K562 (cell line): ENCODE results near the gene LAMA5. TPM values are rescaled to one million over a fixed set of nuclear protein-coding genes. Genes with fewer than 3 reads are reported as not detected.

Source experiments
- ATAC-seq: fragments of 200-7000 bp; cut with Tn5 transposase; 3 replicates; pipeline ENCODE4 v1.9.1; 2020; ENCODE audit warnings: moderate library complexity
- BruUV-seq: library from RNA; stranded (reverse); fragments of 400-500 nt; replicated peaks from 2 replicates; lab custom pipeline; 2021; lab: Mats Ljungman, UMichigan
- CTCF ChIA-PET: fragments of 300-600 bp; formaldehyde crosslinking; extraction: SDS; loops from one replicate; lab custom pipeline; 2021; ENCODE audit warnings: low intra/inter-chr PET ratio; lab: Yijun Ruan, JAX
- POLR2A ChIA-PET: fragments of 300-600, 350-650 bp; sonication (Branson Sonifier 250); formaldehyde crosslinking; extraction: SDS; loops from one replicate; lab custom pipeline; 2021; ENCODE audit warnings: antibody characterized with exemption, inconsistent platforms; lab: Yijun Ruan, JAX
- DNase-seq, 4 experiments: peaks; one replicate each; pipeline versions ENCODE4 v3.0.0 to v3.0.0-alpha.2; 2011 to 2018; ENCODE audit warnings: low spot score in 3 of 4, mixed read lengths in 3 of 4; ENCODE audit errors: extremely low read depth in 1 of 4
- FAIRE-seq: peaks from 2 replicates; lab custom pipeline; 2011; peaks lifted over from hg19 to GRCh38; lab: Jason Lieb, UNC
- H2AFZ ChIP-seq: 2 replicates; pipeline ENCODE4 v1.6.0; 2011; ENCODE audit warnings: low read depth, low read length, control low read depth, inconsistent platforms
- H3K27ac ChIP-seq: fragments of 200-600 bp; 3 replicates; pipeline ENCODE4 v1.8.0; 2011; ENCODE audit warnings: low read depth, mild to moderate bottlenecking, control low read depth, inconsistent platforms, low read length, moderate library complexity, mixed read lengths; ENCODE audit errors: extremely low read depth
- H3K27me3 ChIP-seq, 2 experiments: fragments of 300-600 bp in 1 of 2; 2 replicates in 1 of 2; 3 replicates in 1 of 2; pipeline versions ENCODE4 v1.6.0 to v1.8.0; 2011; ENCODE audit warnings: inconsistent platforms in 2 of 2, low read length in 2 of 2, mild to moderate bottlenecking in 1 of 2, mixed read lengths in 1 of 2, moderate library complexity in 1 of 2; ENCODE audit not compliant: control insufficient read depth in 2 of 2, insufficient read depth in 2 of 2
- H3K36me3 ChIP-seq: fragments of 300-600 bp; 3 replicates; pipeline ENCODE4 v1.8.0; 2011; ENCODE audit warnings: mild to moderate bottlenecking, low read length, inconsistent platforms; ENCODE audit not compliant: control insufficient read depth, insufficient read depth
- H3K4me1 ChIP-seq, 2 experiments: fragments of 200-600 bp in 1 of 2; replicated peaks in 1 of 2; 2 replicates in 1 of 2; 3 replicates in 1 of 2; pipeline versions ENCODE4 v1.5.1 to v1.8.0; 2011; ENCODE audit warnings: inconsistent platforms in 2 of 2, low read length in 2 of 2, mild to moderate bottlenecking in 1 of 2, mixed read lengths in 1 of 2, moderate library complexity in 1 of 2; ENCODE audit not compliant: control insufficient read depth in 2 of 2, insufficient read depth in 2 of 2
- H3K4me2 ChIP-seq: 2 replicates; pipeline ENCODE4 v1.6.1; 2011; ENCODE audit warnings: low read length, control low read depth, inconsistent platforms, mixed read lengths; ENCODE audit not compliant: insufficient read depth
- H3K4me3 ChIP-seq: fragments of 200-600 bp; sonication (generic), shearing (Covaris generic); 2 replicates; pipeline ENCODE4 v1.5.1; 2016; ENCODE audit warnings: control low read depth, inconsistent platforms
- H3K79me2 ChIP-seq: fragments of 200-600 bp; 3 replicates; pipeline ENCODE4 v1.8.0; 2011; ENCODE audit warnings: low read length, inconsistent platforms; ENCODE audit not compliant: control insufficient read depth, insufficient read depth
- H3K9ac ChIP-seq, 2 experiments: 2 replicates each; pipeline versions ENCODE4 v1.6.0 to v1.6.1; 2011; ENCODE audit warnings: low read depth in 2 of 2, low read length in 2 of 2, control low read depth in 1 of 2, inconsistent platforms in 1 of 2, mild to moderate bottlenecking in 1 of 2, mixed read lengths in 1 of 2; ENCODE audit not compliant: insufficient read depth in 1 of 2
- H3K9me1 ChIP-seq: one replicate; pipeline ENCODE4 v1.6.0; 2011; ENCODE audit warnings: inconsistent platforms, mild to moderate bottlenecking, low read length, moderate library complexity; ENCODE audit not compliant: control insufficient read depth, insufficient read depth
- H3K9me3 ChIP-seq: replicated peaks from 2 replicates; pipeline ENCODE4 v1.5.1; 2011; ENCODE audit warnings: low read depth, low read length, inconsistent platforms; ENCODE audit not compliant: control insufficient read depth, insufficient read depth
- H4K20me1 ChIP-seq: replicated peaks from 2 replicates; pipeline ENCODE4 v1.6.1; 2011; ENCODE audit warnings: low read length, inconsistent platforms, mixed read lengths; ENCODE audit not compliant: control insufficient read depth, insufficient read depth
- LEF1 ChIP-seq: fragments of 450-650 bp; IDR thresholded peaks from 2 replicates; pipeline ENCODE4 v1.6.1; 2016; ENCODE audit warnings: mild to moderate bottlenecking
- SIN3A ChIP-seq, 2 experiments: fragments of 150-350 bp in 1 of 2; IDR thresholded peaks; 2 replicates each; pipeline ENCODE4 v1.6.1; 2011 to 2016; ENCODE audit warnings: borderline replicate concordance in 2 of 2, low read depth in 2 of 2, low read length in 2 of 2, mild to moderate bottlenecking in 2 of 2, moderate library complexity in 2 of 2; ENCODE audit not compliant: control insufficient read depth in 1 of 2
- ZNF644 ChIP-seq: fragments of 200-800 bp; sonication (Bioruptor generic); IDR thresholded peaks from 2 replicates; pipeline ENCODE4 v1.6.1; 2016; ENCODE audit warnings: low read depth, missing genetic modification characterization, missing compliant biosample characterization
- WGBS: fragments of 100-300 bp; shearing (Covaris generic); methylation state at CpG from one replicate; pipeline ENCODE4 v1.1.6; 2016; ENCODE audit warnings: low coverage, mixed read lengths; ENCODE audit not compliant: insufficient coverage; ENCODE audit errors: missing lambda C conversion rate; 5-methylcytosine and 5-hydroxymethylcytosine counted together
- in situ Hi-C: fragments of 300-500 bp; cut with MboI; formaldehyde crosslinking; loops from 4 replicates; pipeline ENCODE4 v1.15.0; 2018; ENCODE audit warnings: inconsistent platforms, mixed read lengths
- intact Hi-C: fragments of 100-400 bp; cut with micrococcal nuclease; formaldehyde crosslinking; loops from 2 replicates; pipeline ENCODE4 v1.14.2; 2022
- polyA plus RNA-seq, 8 experiments: library from polyadenylated mRNA; depleted of rRNA in 4 of 8; stranded (reverse) in 5 of 8; unstranded in 3 of 8; fragments of >200 nt; fragmentation: Nextera tagmentation in 2 of 8; fragmentation: Illumina TruSeq in 1 of 8; extraction: Ambion mirVana in 2 of 8; extraction: Trizol in 1 of 8; gene quantifications; 2 replicates each; pipeline versions ENCODE4 v1.2.1 to v1.2.3, GENCODE V29; 2011 to 2014; ENCODE audit warnings: inconsistent platforms in 1 of 8, missing spikeins in 1 of 8
- total RNA-seq, 7 experiments: library from RNA; depleted of rRNA in 6 of 7; stranded (reverse); fragments of >200 nt in 6 of 7; fragmentation: Illumina TruSeq in 2 of 7; extraction: Trizol in 2 of 7; gene quantifications; 2 replicates each; pipeline versions ENCODE4 v1.2.1 to v1.2.3, GENCODE V29; 2011 to 2021; ENCODE audit warnings: low replicate concordance in 1 of 7
- TF ChIP-seq, protein P1 (sequence below): sonication (generic); formaldehyde crosslinking; IDR thresholded peaks from 2 replicates; pipeline ENCODE4 v1.8.0; 2022; ENCODE audit warnings: missing genetic modification reagents, mild to moderate bottlenecking, moderate library complexity, borderline replicate concordance
- TF ChIP-seq, protein P2 (sequence below), 3 experiments: fragments of 200-800 bp in 1 of 3; fragments of 250-450 bp in 1 of 3; fragments of 450-650 bp in 1 of 3; sonication (Bioruptor Pico) in 1 of 3; sonication (Bioruptor generic) in 1 of 3; formaldehyde crosslinking in 1 of 3; IDR thresholded peaks; 2 replicates each; pipeline versions ENCODE4 v1.6.1 to v1.8.0; 2016 to 2022; ENCODE audit warnings: mild to moderate bottlenecking in 2 of 3, missing genetic modification characterization in 2 of 3, missing compliant biosample characterization in 1 of 3, moderate library complexity in 1 of 3
- TF ChIP-seq, protein P3 (sequence below): sonication (generic); formaldehyde crosslinking; IDR thresholded peaks from 2 replicates; pipeline ENCODE4 v1.8.0; 2023; ENCODE audit warnings: missing genetic modification reagents, mild to moderate bottlenecking, borderline replicate concordance
- TF ChIP-seq, protein P4 (sequence below), 2 experiments: fragments of 250-450 bp in 1 of 2; fragments of 450-650 bp in 1 of 2; sonication (Bioruptor Pico) in 1 of 2; IDR thresholded peaks; 2 replicates each; pipeline versions ENCODE4 v1.6.1 to v1.8.0; 2016 to 2021; ENCODE audit warnings: mild to moderate bottlenecking in 2 of 2, moderate library complexity in 2 of 2, missing compliant biosample characterization in 1 of 2, missing genetic modification characterization in 1 of 2
- TF ChIP-seq, protein P5 (sequence below): sonication (generic); formaldehyde crosslinking; IDR thresholded peaks from 2 replicates; pipeline ENCODE4 v1.8.1; 2022; ENCODE audit warnings: missing genetic modification reagents

The LAMA5 gene
- total and polyA plus RNA-seq, 9 of the 15 experiments (the other 6 are each of a cell fraction or from before 2014, with no cell fraction given) = 0.31 to 101 (median 7.8) TPM

DNA sequence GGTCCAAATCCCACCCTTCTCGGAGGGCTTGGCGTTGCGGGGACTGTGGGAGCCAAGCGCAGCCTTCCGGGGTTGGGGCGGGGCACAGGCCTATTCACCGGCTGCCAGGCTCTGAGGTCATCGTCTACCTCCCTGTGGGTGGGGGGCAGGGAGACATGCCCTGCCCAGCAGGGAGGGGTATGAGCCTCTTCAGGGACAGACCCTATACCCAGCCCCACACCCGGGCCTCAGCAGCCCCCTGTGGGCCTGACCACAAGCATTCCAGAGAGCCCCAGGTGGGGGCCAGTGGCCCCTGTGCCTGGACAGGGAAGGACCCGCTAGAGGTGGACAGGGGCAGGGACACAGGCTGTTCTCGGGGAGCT is 11.6 kb downstream of the LAMA5 start:
- peaks cover 30 to 87% of the 10 kb centered on the region in 2 experiments for H3K4me1 ChIP-seq
- H3K27ac ChIP-seq = no peak overlapping the region
- no peaks in the 10 kb centered on the region for H3K9me1 ChIP-seq
- H3K4me3 ChIP-seq = no peak overlapping the region
- ATAC-seq (no peak), FAIRE-seq (no peak), DNase-seq (no peak)
- H4K20me1 ChIP-seq = 0 out of 2 replicates have a peak, but pooled peaks cover 3% of the 10 kb centered on the region
- in situ Hi-C loops = no loop called here
- no peaks in the 10 kb centered on the region for H3K9me3 ChIP-seq
- no TSS peak for BruUV-seq
- ChIA-PET POLR2A (no interaction called here), CTCF (no interaction called here)
- H3K36me3 ChIP-seq = peaks cover 69% of the 10 kb centered on the region; the same call in 2 of the 3 replicates
- 98% methylated on average over 6 of the region's 11 CpGs for WGBS
- no peak overlapping the region for H3K4me2 ChIP-seq
- peaks cover 53% of the 10 kb centered on the region for H3K79me2 ChIP-seq
- peak overlapping the region in 1 of 2 experiments; percentile 39; a peak in 1 of 4 replicates for H3K9ac ChIP-seq
- H3K27me3 ChIP-seq = no peaks in the 10 kb centered on the region
- intact Hi-C loops = no loop called here
- no peak overlapping the region for H2AFZ ChIP-seq
- TF ChIP-seq, protein P1, sequence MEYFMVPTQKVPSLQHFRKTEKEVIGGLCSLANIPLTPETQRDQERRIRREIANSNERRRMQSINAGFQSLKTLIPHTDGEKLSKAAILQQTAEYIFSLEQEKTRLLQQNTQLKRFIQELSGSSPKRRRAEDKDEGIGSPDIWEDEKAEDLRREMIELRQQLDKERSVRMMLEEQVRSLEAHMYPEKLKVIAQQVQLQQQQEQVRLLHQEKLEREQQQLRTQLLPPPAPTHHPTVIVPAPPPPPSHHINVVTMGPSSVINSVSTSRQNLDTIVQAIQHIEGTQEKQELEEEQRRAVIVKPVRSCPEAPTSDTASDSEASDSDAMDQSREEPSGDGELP (CRISPR knock-in tag) = no peak
- TF ChIP-seq SIN3A (IDR thresholded peaks at IDR 0.05; ENCODE audit: borderline replicate concordance in 2 of 2, control insufficient read depth in 1 of 2, low read depth in 2 of 2, low read length in 2 of 2) (no peak), LEF1 (no peak), ZNF644 (tag) (no peak)
- TF ChIP-seq, protein P2, sequence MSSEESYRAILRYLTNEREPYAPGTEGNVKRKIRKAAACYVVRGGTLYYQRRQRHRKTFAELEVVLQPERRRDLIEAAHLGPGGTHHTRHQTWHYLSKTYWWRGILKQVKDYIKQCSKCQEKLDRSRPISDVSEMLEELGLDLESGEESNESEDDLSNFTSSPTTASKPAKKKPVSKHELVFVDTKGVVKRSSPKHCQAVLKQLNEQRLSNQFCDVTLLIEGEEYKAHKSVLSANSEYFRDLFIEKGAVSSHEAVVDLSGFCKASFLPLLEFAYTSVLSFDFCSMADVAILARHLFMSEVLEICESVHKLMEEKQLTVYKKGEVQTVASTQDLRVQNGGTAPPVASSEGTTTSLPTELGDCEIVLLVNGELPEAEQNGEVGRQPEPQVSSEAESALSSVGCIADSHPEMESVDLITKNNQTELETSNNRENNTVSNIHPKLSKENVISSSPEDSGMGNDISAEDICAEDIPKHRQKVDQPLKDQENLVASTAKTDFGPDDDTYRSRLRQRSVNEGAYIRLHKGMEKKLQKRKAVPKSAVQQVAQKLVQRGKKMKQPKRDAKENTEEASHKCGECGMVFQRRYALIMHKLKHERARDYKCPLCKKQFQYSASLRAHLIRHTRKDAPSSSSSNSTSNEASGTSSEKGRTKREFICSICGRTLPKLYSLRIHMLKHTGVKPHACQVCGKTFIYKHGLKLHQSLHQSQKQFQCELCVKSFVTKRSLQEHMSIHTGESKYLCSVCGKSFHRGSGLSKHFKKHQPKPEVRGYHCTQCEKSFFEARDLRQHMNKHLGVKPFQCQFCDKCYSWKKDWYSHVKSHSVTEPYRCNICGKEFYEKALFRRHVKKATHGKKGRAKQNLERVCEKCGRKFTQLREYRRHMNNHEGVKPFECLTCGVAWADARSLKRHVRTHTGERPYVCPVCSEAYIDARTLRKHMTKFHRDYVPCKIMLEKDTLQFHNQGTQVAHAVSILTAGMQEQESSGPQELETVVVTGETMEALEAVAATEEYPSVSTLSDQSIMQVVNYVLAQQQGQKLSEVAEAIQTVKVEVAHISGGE (CRISPR knock-in tag; IDR thresholded peaks at IDR 0.05) = no peak
- TF ChIP-seq, protein P3, sequence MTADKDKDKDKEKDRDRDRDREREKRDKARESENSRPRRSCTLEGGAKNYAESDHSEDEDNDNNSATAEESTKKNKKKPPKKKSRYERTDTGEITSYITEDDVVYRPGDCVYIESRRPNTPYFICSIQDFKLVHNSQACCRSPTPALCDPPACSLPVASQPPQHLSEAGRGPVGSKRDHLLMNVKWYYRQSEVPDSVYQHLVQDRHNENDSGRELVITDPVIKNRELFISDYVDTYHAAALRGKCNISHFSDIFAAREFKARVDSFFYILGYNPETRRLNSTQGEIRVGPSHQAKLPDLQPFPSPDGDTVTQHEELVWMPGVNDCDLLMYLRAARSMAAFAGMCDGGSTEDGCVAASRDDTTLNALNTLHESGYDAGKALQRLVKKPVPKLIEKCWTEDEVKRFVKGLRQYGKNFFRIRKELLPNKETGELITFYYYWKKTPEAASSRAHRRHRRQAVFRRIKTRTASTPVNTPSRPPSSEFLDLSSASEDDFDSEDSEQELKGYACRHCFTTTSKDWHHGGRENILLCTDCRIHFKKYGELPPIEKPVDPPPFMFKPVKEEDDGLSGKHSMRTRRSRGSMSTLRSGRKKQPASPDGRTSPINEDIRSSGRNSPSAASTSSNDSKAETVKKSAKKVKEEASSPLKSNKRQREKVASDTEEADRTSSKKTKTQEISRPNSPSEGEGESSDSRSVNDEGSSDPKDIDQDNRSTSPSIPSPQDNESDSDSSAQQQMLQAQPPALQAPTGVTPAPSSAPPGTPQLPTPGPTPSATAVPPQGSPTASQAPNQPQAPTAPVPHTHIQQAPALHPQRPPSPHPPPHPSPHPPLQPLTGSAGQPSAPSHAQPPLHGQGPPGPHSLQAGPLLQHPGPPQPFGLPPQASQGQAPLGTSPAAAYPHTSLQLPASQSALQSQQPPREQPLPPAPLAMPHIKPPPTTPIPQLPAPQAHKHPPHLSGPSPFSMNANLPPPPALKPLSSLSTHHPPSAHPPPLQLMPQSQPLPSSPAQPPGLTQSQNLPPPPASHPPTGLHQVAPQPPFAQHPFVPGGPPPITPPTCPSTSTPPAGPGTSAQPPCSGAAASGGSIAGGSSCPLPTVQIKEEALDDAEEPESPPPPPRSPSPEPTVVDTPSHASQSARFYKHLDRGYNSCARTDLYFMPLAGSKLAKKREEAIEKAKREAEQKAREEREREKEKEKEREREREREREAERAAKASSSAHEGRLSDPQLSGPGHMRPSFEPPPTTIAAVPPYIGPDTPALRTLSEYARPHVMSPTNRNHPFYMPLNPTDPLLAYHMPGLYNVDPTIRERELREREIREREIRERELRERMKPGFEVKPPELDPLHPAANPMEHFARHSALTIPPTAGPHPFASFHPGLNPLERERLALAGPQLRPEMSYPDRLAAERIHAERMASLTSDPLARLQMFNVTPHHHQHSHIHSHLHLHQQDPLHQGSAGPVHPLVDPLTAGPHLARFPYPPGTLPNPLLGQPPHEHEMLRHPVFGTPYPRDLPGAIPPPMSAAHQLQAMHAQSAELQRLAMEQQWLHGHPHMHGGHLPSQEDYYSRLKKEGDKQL (CRISPR knock-in tag) = no peak
- TF ChIP-seq, protein P4, sequence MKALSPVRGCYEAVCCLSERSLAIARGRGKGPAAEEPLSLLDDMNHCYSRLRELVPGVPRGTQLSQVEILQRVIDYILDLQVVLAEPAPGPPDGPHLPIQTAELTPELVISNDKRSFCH (CRISPR knock-in tag; IDR thresholded peaks at IDR 0.05) = no peak
- TF ChIP-seq, protein P4 (tag; IDR thresholded peaks at IDR 0.05) = no peak
- TF ChIP-seq, protein P5, sequence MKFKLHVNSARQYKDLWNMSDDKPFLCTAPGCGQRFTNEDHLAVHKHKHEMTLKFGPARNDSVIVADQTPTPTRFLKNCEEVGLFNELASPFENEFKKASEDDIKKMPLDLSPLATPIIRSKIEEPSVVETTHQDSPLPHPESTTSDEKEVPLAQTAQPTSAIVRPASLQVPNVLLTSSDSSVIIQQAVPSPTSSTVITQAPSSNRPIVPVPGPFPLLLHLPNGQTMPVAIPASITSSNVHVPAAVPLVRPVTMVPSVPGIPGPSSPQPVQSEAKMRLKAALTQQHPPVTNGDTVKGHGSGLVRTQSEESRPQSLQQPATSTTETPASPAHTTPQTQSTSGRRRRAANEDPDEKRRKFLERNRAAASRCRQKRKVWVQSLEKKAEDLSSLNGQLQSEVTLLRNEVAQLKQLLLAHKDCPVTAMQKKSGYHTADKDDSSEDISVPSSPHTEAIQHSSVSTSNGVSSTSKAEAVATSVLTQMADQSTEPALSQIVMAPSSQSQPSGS (CRISPR knock-in tag) = no peak
